Spinal cord (tissue), 10 donors: Measurements from ENCODE around the gene PHLDB3. TPM values are rescaled to one million over a fixed set of nuclear protein-coding genes. Genes with fewer than 3 reads are reported as not detected.

Source experiments
- DNase-seq, 6 donors: peaks; one replicate each; pipeline versions ENCODE4 v3.0.0 to v3.0.0-alpha.2; 2013 to 2015; ENCODE audit warnings: low spot score in 6 of 6, low read depth in 4 of 6
- H3K27ac ChIP-seq: one replicate; pipeline ENCODE4 v1.5.1; 2013; ENCODE audit warnings: low read depth, low read length, control low read depth
- H3K27me3 ChIP-seq: one replicate; pipeline ENCODE4 v1.6.1; 2013; ENCODE audit warnings: low read length; ENCODE audit not compliant: control insufficient read depth, insufficient read depth
- H3K36me3 ChIP-seq: one replicate; pipeline ENCODE4 v1.6.1; 2013; ENCODE audit warnings: low read length; ENCODE audit not compliant: control insufficient read depth, insufficient read depth
- H3K4me1 ChIP-seq: one replicate; pipeline ENCODE4 v1.6.1; 2013; ENCODE audit warnings: low read length; ENCODE audit not compliant: control insufficient read depth, insufficient read depth
- H3K4me3 ChIP-seq: one replicate; pipeline ENCODE4 v1.5.1; 2013; ENCODE audit warnings: low read depth, low read length, control low read depth
- H3K9me3 ChIP-seq: one replicate; pipeline ENCODE4 v1.6.1; 2013; ENCODE audit warnings: low read length; ENCODE audit not compliant: control insufficient read depth, insufficient read depth
- WGBS: methylation state at CpG from one replicate; pipeline ENCODE4 v1.1.5; 2013; ENCODE audit warnings: missing lambda C conversion rate; ENCODE audit not compliant: insufficient coverage; 5-methylcytosine and 5-hydroxymethylcytosine counted together
- polyA plus RNA-seq, 2 donors: library from polyadenylated mRNA; unstranded; fragments of 120-200 nt; gene quantifications; one replicate each; pipeline ENCODE4 v1.2.1, GENCODE V29; 2013; ENCODE audit not compliant: insufficient read length in 2 of 2
- total RNA-seq, 2 donors: library from RNA; depleted of rRNA in 1 of 2; stranded (reverse); fragments of 120-200 nt in 1 of 2; fragments of >200 nt in 1 of 2; gene quantifications; one replicate each; pipeline versions ENCODE4 v1.2.3 to v1.2.4, GENCODE V29; 2013 to 2014
- donor health status: healthy.

PHLDB3 gene
- total and polyA plus RNA-seq, 4 donors = 6.0 to 13.1 (median 10.4) TPM

GRCh38 chr19:43545276-43545675, 40.7 kb upstream of the PHLDB3 start:
- no peaks in the 10 kb centered on the region for H3K27me3 ChIP-seq
- no peak overlapping the region for H3K27ac ChIP-seq
- no peaks in the 10 kb centered on the region for H3K9me3 ChIP-seq
- peaks cover 15% of the 10 kb centered on the region for H3K4me1 ChIP-seq
- H3K4me3 ChIP-seq = no peak overlapping the region
- DNase-seq = no peak
- WGBS = 88% methylated on average over 5 of the region's 5 CpGs
- peaks cover 77% of the 10 kb centered on the region for H3K36me3 ChIP-seq

- 89% methylated on average over 8 of the region's 9 CpGs for WGBS
- no peak for DNase-seq
- Histone ChIP-seq H3K27me3 (no peaks in the 10 kb centered on the region), H3K4me3 (no peak overlapping the region), H3K27ac (no peak overlapping the region), H3K9me3 (no peaks in the 10 kb centered on the region), H3K36me3 (peaks cover 83% of the 10 kb centered on the region), H3K4me1 (peaks cover 15% of the 10 kb centered on the region)
Observed at GRCh38 chr19:43544077-43544476, 39.5 kb upstream of the PHLDB3 start.

GRCh38 chr19:43541920-43542650, 37.5 kb upstream of the PHLDB3 start:
- no peaks in the 10 kb centered on the region for H3K27me3 ChIP-seq
- H3K36me3 ChIP-seq = peaks cover 95% of the 10 kb centered on the region
- WGBS = 100% methylated on average over 2 of the region's 5 CpGs

GRCh38 chr19:43540381-43540780, 35.8 kb upstream of the PHLDB3 start:
- Histone ChIP-seq H3K4me1 (peaks cover 7% of the 10 kb centered on the region), H3K27ac (no peak overlapping the region), H3K36me3 (peaks cover 82% of the 10 kb centered on the region), H3K9me3 (peaks cover 2% of the 10 kb centered on the region), H3K27me3 (no peaks in the 10 kb centered on the region), H3K4me3 (no peak overlapping the region)
- WGBS = 94% methylated on average over 3 of the region's 3 CpGs
- DNase-seq = no peak

More at GRCh38 chr19:43541920-43542650, 37.5 kb upstream of the PHLDB3 start:
- Histone ChIP-seq H3K27ac (no peak overlapping the region), H3K9me3 (peaks cover 2% of the 10 kb centered on the region), H3K4me3 (no peak overlapping the region), H3K4me1 (peaks cover 15% of the 10 kb centered on the region)
- DNase-seq = no peak

GRCh38 chr19:43538922-43539321, 34.4 kb upstream of the PHLDB3 start:
- no peak overlapping the region for H3K4me3 ChIP-seq
- H3K27ac ChIP-seq = no peak overlapping the region
- peaks cover 2% of the 10 kb centered on the region for H3K9me3 ChIP-seq
- peaks cover 67% of the 10 kb centered on the region for H3K36me3 ChIP-seq
- H3K4me1 ChIP-seq = peaks cover 18% of the 10 kb centered on the region
- DNase-seq = no peak
- H3K27me3 ChIP-seq = no peaks in the 10 kb centered on the region

- DNase-seq = peak in 4 of 6 donors; percentile 64 to 88 (median 76)
- peaks cover 36% of the 10 kb centered on the region for H3K4me1 ChIP-seq
- H3K9me3 ChIP-seq = peaks cover 2% of the 10 kb centered on the region
- no peaks in the 10 kb centered on the region for H3K27me3 ChIP-seq
- H3K36me3 ChIP-seq = peaks cover 32% of the 10 kb centered on the region
- WGBS = 44% methylated on average over 60 of the region's 62 CpGs
- H3K4me3 ChIP-seq = no peak overlapping the region
- peak overlapping the region; percentile 94 for H3K27ac ChIP-seq
Observed at GRCh38 chr19:43534816-43535761, 30.5 kb upstream of the PHLDB3 start.

- 9% methylated on average over 17 of the region's 17 CpGs for WGBS
- H3K4me3 ChIP-seq = peak overlapping the region; percentile 78
- peaks cover 25% of the 10 kb centered on the region for H3K36me3 ChIP-seq
- H3K9me3 ChIP-seq = peaks cover 2% of the 10 kb centered on the region
- H3K27ac ChIP-seq = peak overlapping the region; percentile 94
- DNase-seq = no peak
- peaks cover 36% of the 10 kb centered on the region for H3K4me1 ChIP-seq
- no peaks in the 10 kb centered on the region for H3K27me3 ChIP-seq
Observed at GRCh38 chr19:43534305-43534815, 29.8 kb upstream of the PHLDB3 start.

GRCh38 chr19:43533546-43534304, 29.2 kb upstream of the PHLDB3 start:
- Histone ChIP-seq H3K9me3 (peaks cover 2% of the 10 kb centered on the region), H3K36me3 (peaks cover 18% of the 10 kb centered on the region)
- WGBS = under 1% methylated on average over 41 of the region's 41 CpGs

GRCh38 chr19:43532962-43533545, 28.5 kb upstream of the PHLDB3 start, which contains the start of gene ZNF575:
ZNF575 (plus strand) TSS chr19:43533188; CDS start chr19:43534423, 1,235 bp downstream.
- under 1% methylated on average over 41 of the region's 47 CpGs for WGBS
- Histone ChIP-seq H3K27ac (peak within 1 kb of the TSS; percentile 94), H3K36me3 (peaks cover 14% of the 10 kb centered on the region), H3K9me3 (no peaks in the 10 kb centered on the region), H3K27me3 (no peaks in the 10 kb centered on the region), H3K4me1 (peaks cover 36% of the 10 kb centered on the region), H3K4me3 (peak within 1 kb of the TSS; percentile 78)
- peak; percentile 92 to 99 (median 97) for DNase-seq

More at GRCh38 chr19:43533546-43534304, 29.2 kb upstream of the PHLDB3 start:
- Histone ChIP-seq H3K4me3 (peak overlapping the region; percentile 78), H3K27ac (peak overlapping the region; percentile 94), H3K27me3 (no peaks in the 10 kb centered on the region), H3K4me1 (peaks cover 36% of the 10 kb centered on the region)
- peak; percentile 87 to 99 (median 92) for DNase-seq
